Stimulated activated CD8-positive, alpha-beta memory T cell treated with anti-CD3 and anti-CD28 coated beads, Interleukin-15, amount 100 ng/mL, for 1 hour (primary cell): ENCODE data around the gene ZNF341.
A peak's percentile ranks its signal among the peaks of the same experiment; 100 is the strongest.
"Not testable (repeated sequence)": the region's sequence is repeated elsewhere in the genome, so short reads cannot be mapped to it uniquely, and the experiment has no call there.

Source experiments
- DNase-seq: peaks from one replicate; pipeline ENCODE4 v3.0.0-alpha.2; 2020; ENCODE audit warnings: low read depth

ZNF341 gene

DNA sequence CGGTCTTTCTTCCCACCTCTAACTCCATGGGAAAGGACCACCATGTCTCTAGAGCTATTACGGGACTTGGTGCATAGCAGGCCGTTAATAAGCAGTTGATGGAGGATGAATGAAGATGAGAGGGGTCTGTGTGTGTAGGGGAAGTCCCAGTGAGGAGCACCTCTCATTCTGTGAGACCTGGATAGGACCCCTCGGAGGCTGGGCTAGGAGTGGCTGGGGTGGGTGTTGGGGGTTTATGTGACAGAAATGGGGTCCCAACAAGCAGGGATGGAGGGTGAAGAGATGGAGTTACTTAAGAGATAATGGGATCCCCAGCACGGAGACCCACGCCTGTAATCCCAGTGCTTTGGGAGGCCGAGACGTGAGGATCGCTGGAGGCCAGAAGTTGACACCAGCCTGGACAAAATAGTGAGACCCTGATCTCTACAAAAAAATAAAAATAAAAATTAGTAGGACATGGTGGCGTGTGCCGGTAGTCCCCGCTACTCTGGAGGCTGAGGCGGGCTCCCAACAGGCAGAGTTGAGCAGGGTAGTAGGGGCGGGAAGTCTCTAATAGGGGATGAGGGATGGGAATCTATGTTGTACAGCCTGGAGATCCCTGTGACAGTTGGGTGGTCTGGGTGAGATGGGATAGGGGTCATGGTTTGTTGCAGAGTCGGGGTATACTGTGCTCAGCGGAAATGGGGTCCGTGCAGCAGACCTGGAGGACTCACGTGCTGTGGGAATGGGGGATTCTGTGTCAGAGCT is 677 bp upstream of the ZNF341 start:
- no peak for DNase-seq

DNA sequence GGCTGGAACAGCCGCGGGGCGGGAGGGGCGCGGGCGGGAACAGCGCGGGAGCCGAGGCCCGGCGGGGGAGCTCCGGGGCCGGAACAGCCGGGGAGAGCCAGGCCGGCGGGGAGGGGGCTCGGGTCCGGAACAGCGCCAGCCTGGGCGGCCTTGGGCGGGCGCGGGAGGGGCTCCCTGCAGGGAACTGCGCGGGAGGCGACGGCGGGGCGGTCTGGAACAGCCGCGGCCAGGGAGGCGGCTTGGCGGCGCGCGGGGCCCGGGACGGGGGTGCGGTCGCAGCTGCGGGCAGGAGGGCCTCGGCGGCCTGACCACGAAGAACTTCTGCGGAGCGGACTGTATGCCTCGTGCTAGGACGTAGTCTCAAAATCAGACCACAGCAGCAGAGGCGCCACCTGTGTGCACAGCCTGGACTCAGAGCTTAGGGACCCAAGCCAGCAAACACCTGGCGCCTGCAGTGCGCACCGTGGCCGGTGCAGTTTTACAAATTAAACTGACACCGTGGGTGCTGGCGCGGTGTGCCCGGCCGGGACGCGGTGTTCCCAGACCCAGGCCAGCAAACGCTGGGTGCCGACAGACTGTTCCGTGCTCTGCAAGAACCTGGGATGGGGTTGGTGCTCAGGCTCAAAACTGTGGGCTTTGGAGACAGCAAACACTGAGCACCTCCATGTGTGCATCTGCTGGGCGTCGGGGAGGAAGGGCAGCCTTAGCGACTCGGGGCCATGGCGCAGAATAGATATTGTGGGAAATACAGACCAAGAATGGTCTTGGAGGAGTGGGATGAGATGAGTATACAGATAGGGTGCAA is 572 bp downstream of the ZNF341 start:
- peak; percentile 53 for DNase-seq

DNA sequence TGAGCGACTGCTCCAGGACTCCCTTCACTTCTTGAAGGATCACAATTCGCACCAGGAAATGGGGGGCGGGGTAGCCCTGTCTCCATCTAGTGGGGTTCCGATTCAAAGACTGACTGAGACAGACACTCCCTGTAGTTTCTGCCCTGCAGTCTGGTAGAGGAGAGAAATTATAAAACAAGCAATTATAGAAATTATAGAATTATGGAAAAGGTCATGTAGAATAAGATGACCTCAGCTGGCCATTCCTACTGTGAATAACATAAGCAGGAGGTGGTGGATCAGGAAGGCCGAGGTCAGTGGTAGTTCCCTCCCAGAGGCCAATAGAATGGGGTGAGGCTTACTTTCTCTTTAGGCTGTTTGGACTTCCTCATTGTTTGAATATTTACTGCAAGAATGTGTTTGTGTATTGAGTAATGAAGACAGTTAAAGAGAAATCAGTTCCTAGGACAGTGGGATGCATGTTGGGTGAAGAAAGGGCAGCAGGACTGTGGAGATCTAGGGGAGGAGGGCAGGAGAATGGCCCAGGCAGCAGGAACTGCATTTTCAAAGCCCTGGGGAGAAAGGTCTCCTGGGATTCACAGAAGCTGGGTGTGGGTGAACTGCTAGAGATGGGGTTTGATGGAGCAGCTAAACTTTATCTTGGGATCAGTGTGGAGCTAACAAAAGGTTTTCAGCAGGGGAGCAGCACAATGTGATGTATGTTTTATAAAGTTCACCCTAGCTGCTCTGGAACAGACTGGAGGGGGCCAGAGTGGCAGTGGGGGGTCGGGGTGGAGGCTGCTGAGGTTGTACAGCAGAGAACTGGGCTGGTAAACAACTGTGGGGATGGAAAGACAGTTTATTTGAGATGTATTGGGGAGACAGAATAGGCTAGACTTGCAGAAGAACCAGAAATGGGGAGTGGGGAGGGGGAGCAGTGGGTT is 2.1 kb downstream of the ZNF341 start:
- no peak for DNase-seq

DNA sequence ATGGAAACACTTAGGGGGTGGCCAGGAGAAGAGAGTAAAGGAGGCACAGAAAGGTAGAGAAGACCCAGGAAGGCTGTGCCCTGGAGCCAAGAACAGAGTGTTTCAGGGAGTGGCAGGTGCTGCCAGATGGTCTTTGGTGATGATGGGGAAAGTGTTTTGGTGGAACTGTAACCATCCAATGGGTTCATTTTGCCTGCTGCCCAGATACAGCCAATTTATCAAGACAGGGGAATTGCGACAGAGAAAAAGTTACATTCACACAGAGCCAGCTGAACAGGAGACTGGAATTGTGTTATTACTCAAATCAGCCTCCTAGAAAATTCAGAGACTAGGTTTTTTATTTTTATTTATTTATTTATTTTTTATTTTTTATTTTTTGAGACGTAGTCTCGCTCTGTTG is 5.2 kb downstream of the ZNF341 start:
- DNase-seq: no peak

DNA sequence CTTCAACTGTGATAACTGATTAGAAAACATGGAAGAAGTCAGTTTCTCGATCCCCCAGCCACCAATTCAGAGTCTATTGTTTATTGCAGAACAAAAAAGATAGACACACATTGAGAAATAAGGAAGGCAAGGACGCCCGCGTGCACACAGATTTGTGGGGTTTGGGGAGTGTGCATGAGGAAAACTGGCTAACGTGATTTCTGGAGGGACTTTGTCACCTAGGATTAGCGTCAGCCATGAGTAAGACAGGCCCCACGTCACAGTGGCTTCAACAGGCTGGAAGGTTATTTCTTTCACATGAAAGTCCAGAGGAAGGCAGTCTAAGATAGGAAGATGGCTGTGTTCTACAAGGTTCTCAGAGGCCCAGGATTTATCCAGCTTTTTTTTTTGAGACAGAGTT is 7.7 kb downstream of the ZNF341 start:
- DNase-seq: no peak

DNA sequence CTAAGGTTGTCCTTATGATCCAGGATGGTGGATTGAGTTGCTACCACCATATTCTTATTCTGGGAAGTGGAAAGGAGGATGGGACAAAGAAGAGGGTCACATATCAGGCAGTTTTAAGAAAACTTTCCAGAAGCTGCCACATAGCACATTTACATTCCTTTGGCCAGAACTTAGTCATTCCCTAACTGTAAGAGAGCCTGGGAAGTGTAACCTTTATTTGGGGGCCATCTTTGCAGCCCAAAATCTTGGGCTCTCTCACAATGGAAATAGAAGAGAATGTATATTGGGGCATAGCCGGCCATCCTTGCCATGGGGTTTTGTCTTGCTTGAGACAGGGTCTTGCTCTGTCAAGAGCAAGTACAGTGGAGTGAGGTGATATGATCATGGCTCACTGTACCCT is 8.4 kb downstream of the ZNF341 start:
- no peak for DNase-seq

DNA sequence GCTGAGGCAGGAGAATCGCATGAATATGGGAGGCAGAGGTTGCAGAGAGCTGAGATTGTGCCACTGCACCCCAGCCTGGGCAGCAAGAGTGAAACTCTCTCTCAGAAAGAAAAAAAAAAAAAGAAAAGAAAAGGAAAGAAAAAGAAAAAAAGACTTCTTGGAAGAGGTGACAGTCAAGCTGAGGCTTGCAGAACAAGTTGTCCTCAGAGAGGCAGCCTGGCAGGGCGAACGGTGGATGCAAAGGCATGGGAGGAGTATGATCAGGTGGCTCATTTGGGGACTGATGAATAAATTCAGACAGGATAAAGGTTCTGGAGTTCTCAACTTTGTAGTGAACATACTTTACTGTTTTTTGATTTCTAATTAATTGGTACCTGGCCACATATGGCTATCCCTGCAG is 12.4 kb downstream of the ZNF341 start:
- no peak for DNase-seq

DNA sequence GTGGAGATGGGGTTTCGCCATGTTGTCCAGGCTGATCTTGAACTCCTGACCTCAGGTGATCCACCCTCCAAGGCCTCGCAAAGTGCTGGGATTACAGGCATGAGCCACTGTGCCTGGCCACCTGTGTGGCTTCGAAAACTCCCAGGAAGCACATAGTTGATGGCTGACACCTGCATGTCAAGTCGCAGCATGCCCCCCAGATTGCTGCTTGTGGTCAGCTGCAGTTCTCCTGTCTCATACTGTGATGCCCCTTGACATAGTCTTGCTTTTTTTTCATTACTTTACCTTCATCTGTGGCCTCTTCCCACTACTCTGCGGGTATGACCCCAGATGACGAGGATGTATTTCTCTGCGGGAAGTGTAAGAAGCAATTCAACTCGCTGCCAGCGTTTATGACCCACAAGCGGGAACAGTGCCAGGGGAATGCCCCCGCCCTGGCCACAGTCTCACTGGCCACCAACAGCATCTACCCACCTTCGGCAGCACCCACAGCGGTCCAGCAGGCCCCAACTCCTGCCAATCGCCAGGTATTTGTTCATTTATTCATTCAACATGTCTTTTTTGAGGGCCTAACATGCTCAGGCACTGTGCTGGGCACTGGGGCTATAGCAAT is 13.1 kb downstream of the ZNF341 start:
- no peak for DNase-seq

DNA sequence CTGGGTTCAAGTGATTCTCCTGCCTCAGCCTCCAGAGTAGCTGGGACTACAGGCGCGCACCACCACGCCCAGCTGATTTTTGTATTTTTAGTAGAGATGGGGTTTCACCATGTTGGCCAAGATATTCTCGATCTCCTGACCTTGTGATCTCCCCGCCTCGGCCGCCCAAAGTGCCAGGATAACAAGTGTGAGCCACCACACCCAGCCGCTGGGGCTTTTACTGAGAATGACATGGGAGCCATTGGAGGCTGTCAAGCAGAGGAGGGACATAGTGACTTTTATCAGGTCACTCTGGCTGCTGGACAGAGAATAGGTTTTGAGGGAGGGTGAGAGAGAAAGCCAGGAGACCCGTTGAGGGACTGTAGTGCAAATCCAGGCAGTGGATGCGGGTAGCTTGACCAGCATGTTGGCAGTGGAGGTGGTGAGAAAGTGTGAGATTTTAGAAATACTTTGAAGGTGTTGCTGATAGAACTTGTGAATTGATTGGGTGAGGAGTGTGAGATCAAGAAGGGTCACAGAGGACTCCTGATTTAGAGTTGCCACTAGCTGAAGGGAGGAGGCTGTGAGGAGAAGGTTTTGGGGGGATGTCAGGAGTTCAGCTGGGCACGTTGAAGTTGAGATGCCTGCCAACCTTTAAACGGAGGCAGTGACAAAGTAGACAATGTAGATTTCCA is 14.7 kb downstream of the ZNF341 start:
- no peak for DNase-seq

DNA sequence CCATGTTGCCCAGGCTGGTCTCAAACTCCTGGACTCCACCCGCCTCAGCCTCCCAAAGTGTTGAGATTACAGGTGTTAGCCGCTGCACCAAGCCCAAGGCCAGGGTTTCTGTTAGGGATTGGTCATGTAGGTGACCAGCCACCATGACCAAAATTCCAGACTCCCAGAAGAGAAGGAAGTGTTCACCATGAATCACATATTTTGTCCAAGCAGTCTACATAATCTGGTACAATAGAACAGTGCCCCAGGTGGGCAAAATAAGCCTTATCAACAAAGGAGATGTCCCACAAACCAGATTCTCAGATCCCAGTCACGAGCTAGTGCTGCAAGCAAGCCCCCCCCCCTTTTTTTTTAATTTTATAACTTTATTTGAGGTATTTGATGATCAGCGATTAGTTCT is 20.0 kb downstream of the ZNF341 start:
- DNase-seq: no peak

DNA sequence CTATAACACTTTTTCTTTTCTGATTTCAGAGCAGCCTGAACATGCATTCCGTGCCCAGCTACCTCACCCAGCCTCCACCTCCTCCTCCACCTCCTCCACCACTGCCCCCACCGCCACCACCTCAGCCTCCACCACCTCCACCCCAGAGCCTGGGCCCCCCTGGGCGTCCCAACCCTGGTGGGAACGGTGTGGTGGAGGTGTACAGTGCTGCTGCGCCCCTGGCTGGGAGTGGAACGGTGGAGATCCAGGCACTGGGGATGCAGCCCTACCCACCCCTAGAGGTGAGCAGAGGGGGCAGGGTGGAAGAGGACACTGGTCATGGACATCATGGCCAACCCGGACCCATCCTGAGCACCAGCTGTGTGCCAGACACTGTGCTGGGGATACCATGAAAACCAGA is 21.3 kb downstream of the ZNF341 start:
- no peak for DNase-seq

DNA sequence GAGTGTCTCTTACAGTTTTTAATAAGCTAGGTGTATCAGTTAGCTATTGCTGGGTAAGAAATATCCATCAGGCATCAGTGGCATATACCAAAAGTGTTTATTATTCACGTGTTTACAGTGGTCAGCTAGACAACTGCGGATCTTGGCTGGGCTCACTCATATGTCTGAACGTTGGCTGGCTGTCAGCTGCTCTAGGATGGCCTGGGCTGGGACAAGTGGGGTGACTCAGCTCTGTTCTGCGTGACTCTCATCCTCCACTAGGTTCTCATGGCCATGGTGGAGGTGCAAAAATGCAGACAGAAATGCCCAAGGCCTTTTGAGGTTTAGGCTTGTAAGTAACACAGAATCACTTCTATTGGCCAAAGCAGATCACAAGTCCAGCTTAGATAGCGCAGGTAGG is 22.0 kb downstream of the ZNF341 start:
- no peak for DNase-seq

DNA sequence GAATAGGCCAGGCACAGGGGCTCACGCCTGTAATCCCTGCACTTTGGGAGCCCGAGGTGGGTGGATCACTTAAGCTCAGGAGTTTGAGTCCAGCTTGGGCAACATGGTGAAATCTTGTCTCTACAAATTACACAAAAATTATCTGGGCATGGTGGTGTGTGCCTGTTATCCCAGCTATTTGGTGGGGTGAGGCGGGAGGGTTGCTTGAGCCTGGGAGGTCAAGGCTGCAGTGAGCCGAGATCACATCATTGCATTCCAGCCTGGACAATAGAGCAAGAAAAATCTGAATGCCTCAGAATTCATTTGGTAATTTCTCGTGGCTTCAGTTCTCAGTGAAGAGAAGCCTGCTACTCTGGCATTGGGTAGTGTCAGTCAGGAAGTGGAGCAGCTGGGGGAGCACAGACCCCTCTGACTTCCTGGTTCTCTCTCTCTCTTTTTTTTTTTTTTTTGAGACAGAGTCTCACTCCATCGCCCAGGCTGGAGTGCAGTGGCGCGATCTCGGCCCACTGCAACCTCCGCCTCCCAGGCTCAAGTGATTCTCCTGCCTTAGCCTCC is 24.2 kb downstream of the ZNF341 start:
- not testable (repeated sequence) for DNase-seq

DNA sequence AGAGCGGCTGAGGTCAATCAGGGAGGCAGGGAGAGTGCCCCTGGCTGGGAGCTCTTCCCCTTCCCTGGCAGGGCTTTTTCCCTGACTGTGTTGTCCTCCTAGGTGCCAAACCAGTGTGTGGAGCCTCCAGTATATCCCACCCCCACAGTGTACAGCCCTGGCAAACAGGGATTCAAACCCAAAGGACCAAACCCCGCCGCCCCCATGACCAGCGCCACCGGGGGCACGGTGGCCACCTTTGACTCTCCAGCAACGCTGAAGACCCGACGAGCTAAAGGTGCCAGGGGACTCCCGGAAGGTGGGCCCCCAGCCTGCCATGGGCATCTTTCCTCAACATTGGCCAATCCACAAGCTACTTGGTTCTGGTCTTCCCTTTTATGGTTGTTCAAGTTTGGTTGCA is 25.2 kb downstream of the ZNF341 start:
- DNase-seq: no peak

DNA sequence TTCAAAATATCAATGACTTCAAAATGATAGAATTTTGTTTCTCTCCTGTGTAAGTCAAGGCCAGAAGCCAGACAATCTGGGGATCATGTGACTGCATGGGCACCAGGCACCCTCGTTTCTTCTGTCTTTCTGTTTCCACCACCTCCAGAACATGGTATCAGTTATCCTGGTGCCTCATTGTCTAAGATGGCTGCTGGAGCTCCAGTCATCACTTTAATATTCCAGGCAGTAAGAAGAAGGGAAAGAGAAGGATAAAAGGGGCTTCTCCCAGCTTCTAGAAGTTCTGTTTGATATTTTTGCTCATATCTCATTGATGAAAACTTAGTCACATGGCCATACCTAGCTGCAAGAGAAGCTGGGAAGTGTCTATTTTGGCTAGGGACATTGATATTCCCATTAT is 25.7 kb downstream of the ZNF341 start:
- DNase-seq: no peak

DNA sequence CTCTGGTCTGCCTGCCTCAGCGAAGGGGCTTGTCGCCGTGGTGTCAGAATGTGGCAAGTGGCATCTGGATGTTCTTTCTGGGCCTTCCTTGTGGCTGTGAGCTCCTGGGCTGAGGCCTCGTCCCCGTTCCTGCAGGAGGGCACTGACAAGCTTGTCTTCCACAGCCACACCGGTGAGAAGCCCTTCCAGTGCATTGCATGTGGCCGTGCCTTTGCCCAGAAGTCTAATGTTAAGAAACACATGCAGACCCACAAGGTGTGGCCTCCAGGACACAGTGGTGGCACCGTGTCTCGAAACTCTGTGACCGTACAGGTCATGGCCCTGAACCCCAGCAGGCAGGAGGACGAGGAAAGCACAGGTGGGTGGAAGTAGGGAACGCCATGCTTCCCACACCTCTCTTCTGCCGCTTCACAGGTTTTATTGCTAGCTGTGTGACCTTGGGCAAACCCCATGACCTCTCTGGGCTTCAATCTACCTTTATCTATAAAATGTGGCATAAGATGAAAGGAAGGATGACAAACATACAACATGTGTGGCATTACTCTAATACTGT is 30.0 kb downstream of the ZNF341 start:
- no peak for DNase-seq

DNA sequence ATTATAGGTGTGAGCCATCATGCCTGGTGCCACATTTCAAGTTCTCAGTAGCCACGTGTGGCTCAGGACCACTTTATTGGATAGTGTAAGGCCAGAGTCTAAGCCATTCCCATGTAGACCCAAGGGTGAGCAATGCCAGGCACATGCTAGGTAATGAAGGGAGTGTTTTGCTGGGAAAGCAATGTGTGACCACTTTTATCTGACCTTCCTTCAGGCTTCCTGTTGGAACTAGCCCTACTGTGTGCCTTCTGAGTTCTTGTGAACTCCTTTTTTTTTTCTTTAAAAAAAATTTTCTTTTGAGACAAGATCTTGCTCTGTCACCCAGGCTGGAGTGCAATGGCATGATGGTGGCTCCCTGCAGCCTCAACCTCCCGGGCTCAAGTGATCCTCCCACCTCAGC is 33.3 kb downstream of the ZNF341 start:
- DNase-seq: no peak

DNA sequence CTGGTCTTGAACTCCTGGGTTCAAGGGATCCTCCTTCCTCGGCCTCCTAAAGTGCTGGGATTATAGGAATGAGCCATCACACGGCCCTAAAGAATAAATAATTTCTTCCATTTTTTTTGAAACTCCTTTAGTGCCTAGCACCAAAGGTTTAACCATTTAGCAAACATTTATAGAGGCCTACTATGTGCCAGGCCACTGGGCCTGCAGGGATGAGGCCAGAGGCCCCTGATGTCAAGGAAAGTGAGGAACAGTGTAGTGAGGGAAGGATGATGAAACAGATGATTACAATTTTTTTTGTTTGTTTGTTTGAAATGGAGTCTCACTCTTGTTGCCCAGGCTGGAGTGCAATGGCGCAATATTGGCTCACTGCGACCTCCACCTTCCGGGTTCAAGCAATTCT is 33.8 kb downstream of the ZNF341 start:
- DNase-seq: no peak

DNA sequence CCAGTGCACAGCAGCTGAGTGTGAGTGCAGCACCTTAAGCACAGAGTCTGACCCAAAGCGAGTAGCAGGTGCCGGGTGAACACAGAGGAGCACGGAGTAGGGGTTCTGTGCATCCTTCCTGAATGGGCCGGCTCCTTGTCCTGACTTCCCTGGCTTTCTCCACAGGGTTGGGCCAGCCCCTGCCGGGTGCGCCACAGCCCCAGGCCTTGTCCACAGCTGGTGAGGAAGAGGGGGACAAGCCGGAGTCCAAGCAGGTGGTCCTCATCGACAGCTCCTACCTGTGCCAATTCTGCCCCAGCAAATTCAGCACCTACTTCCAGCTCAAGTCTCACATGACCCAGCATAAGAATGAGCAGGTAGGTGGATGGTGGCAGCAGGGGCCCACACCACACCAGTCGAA is 34.9 kb downstream of the ZNF341 start:
- DNase-seq: no peak

DNA sequence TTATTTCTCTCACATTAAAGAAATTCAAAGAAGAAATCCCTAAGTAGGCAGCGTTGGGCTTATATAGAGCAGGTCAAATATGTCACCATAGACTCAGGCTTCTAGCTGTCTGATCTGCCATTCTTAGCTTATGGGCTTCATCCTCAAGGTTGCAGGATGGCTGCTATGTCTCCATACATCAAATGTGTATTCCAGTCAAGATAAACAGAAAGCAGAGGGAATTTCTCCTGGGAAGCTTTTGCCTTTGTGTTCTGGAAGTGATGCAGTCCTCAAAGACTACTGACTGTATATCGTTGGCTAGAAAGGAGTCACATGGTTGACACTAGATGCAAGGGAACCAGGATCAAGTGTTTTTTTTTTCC is 36.0 kb downstream of the ZNF341 start:
- no peak for DNase-seq

DNA sequence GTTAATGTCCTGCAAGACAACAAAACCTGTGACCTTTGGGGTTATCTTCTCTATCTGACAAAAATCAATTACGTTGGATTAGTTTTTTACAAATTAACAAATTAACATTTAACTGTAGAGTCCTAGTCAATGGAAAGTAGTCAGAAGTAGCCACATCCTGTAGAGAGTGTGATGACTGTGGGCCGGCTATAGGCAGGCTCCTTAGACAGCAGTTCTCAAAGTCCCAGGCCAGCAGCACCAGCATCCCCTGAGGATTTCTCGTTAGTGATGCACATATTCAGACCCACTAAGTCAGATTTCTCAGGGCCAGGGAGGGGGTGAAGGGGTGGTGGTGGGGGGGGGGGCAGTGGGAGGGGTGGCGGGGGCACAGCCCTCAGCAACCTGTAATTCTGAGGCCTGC is 37.2 kb downstream of the ZNF341 start:
- no peak for DNase-seq
